Gastroesophageal sphincter (tissue), 3 donors: ENCODE results near the gene PARD3B.

Experiments used
- CTCF ChIP-seq, 4 experiments: fragments of 200-600 bp in 2 of 4; fragments of 450-650 bp in 2 of 4; sonication (generic) in 1 of 4; IDR thresholded peaks; one replicate each; pipeline ENCODE4 v1.5.1; 2017 to 2019; ENCODE audit warnings: antibody characterized with exemption in 4 of 4, mild to moderate bottlenecking in 2 of 4, moderate library complexity in 2 of 4
- EP300 ChIP-seq: sonication (generic); formaldehyde crosslinking; IDR thresholded peaks from one replicate; pipeline ENCODE4 v1.6.1; 2017; ENCODE audit warnings: antibody characterized with exemption, mild to moderate bottlenecking
- POLR2A ChIP-seq, 2 donors: fragments of 450-650 bp; IDR thresholded peaks; one replicate each; pipeline ENCODE4 v1.6.1; 2017; ENCODE audit warnings: antibody characterized with exemption in 2 of 2, mild to moderate bottlenecking in 2 of 2, moderate library complexity in 1 of 2
- POLR2AphosphoS5 ChIP-seq: sonication (generic); formaldehyde crosslinking; IDR thresholded peaks from one replicate; pipeline ENCODE4 v1.6.1; 2017; ENCODE audit warnings: antibody characterized with exemption

DNA sequence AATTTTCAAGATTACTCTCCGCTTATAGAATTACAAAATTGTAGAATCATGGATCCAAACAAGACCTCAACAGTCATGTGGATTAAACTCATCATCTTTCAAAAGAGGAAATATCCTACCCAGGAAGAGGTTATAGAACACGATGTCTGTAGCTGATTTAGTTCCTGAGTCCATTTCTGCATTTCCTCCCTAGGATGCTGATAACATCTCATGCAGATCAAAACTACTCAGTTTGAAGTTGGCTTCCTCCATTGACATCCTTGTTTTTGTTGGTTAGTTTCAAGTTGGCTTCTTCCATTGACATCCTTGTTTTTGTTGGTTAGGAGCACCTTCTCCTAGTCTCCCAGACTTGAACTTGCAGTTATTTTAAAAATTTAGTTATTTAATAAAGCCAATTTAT, 147.5 kb downstream of the PARD3B start:
- no peak for TF ChIP-seq POLR2AphosphoS5
- TF ChIP-seq CTCF (IDR thresholded peaks at IDR 0.05), result no peak
- no peak for TF ChIP-seq POLR2A (IDR thresholded peaks at IDR 0.05)
- no peak for TF ChIP-seq EP300
